ENCODE measurements around the gene HK2.

Gene HK2

GRCh38 chr2:74857725-74858124 is 23.8 kb downstream of the HK2 start:
- no peak for TF ChIP-seq REST (IDR thresholded peaks at IDR 0.05; ENCODE audit: insufficient replicate concordance, low read depth)
- TF ChIP-seq SPI1 (IDR thresholded peaks at IDR 0.05; ENCODE audit: borderline replicate concordance, low read depth), result no peak
- no peak for TF ChIP-seq POLR2AphosphoS5 (IDR thresholded peaks at IDR 0.05; ENCODE audit: low read depth)
- TF ChIP-seq CTCF (IDR thresholded peaks at IDR 0.05; ENCODE audit: insufficient read depth, low read length), result no peak
- no peak for TF ChIP-seq GABPA (IDR thresholded peaks at IDR 0.05; ENCODE audit: low read depth)
- no peak for DNase-seq (ENCODE audit: low read depth in 1 of 2, low spot score in 1 of 2)
- Histone ChIP-seq H3K27ac (replicated peaks) (no peak overlapping the region), H3K4me3 (replicated peaks; ENCODE audit: insufficient read depth, low read length) (no peak overlapping the region), H3K27me3 (ENCODE audit: insufficient read depth, poor library complexity, severe bottlenecking) (no peaks in the 10 kb centered on the region)

- no peak for DNase-seq (ENCODE audit: low read depth in 1 of 2, low spot score in 1 of 2)
- Histone ChIP-seq H3K27ac (replicated peaks) (no peak overlapping the region), H3K27me3 (ENCODE audit: insufficient read depth, poor library complexity, severe bottlenecking) (no peaks in the 10 kb centered on the region), H3K4me3 (replicated peaks; ENCODE audit: insufficient read depth, low read length) (no peak overlapping the region)
- TF ChIP-seq CTCF (IDR thresholded peaks at IDR 0.05; ENCODE audit: insufficient read depth, low read length), result no peak
- TF ChIP-seq POLR2AphosphoS5 (IDR thresholded peaks at IDR 0.05; ENCODE audit: low read depth), result no peak
- no peak for TF ChIP-seq REST (IDR thresholded peaks at IDR 0.05; ENCODE audit: insufficient replicate concordance, low read depth)
- TF ChIP-seq SPI1 (IDR thresholded peaks at IDR 0.05; ENCODE audit: borderline replicate concordance, low read depth), result no peak
- no peak for TF ChIP-seq GABPA (IDR thresholded peaks at IDR 0.05; ENCODE audit: low read depth)
These were observed 24.4 kb downstream of the HK2 start for GRCh38 chr2:74858281-74858680.

- TF ChIP-seq SPI1 (IDR thresholded peaks at IDR 0.05; ENCODE audit: borderline replicate concordance, low read depth) (no peak), CTCF (IDR thresholded peaks at IDR 0.05; ENCODE audit: insufficient read depth, low read length) (no peak), REST (IDR thresholded peaks at IDR 0.05; ENCODE audit: insufficient replicate concordance, low read depth) (no peak), GABPA (IDR thresholded peaks at IDR 0.05; ENCODE audit: low read depth) (no peak), POLR2AphosphoS5 (IDR thresholded peaks at IDR 0.05; ENCODE audit: low read depth) (no peak)
- Histone ChIP-seq H3K27ac (replicated peaks) (no peak overlapping the region), H3K4me3 (replicated peaks; ENCODE audit: insufficient read depth, low read length) (no peak overlapping the region), H3K27me3 (ENCODE audit: insufficient read depth, poor library complexity, severe bottlenecking) (no peaks in the 10 kb centered on the region)
- DNase-seq (ENCODE audit: low read depth in 1 of 2, low spot score in 1 of 2), result no peak
These were observed 26.2 kb downstream of the HK2 start for GRCh38 chr2:74860079-74860478.
